ENCODE measurements around the gene TTC21B.

DNA sequence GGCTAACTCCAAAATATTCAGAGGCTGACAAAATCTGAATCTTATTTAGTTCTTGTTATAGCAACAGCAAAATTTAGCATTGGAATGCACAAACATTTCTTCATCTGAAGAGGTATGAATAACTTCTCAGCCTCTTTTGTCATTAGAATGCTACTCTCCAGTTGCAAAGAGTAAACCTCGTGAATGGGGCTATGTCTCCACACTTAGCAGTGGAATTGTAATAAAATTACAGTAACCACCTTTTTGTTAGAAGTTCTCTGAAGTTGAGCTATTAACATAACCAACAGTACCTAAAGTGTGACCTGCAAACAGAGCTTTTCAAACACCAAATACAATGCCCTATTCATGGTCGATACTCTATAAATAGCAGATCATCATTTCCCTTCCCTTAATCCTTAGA, 109.4 kb downstream of the TTC21B start:
- TF ChIP-seq EZH2 (optimal IDR thresholded peaks at IDR 0.05; ENCODE audit: low read depth, low read length), result no peak
- TF ChIP-seq, protein P1, sequence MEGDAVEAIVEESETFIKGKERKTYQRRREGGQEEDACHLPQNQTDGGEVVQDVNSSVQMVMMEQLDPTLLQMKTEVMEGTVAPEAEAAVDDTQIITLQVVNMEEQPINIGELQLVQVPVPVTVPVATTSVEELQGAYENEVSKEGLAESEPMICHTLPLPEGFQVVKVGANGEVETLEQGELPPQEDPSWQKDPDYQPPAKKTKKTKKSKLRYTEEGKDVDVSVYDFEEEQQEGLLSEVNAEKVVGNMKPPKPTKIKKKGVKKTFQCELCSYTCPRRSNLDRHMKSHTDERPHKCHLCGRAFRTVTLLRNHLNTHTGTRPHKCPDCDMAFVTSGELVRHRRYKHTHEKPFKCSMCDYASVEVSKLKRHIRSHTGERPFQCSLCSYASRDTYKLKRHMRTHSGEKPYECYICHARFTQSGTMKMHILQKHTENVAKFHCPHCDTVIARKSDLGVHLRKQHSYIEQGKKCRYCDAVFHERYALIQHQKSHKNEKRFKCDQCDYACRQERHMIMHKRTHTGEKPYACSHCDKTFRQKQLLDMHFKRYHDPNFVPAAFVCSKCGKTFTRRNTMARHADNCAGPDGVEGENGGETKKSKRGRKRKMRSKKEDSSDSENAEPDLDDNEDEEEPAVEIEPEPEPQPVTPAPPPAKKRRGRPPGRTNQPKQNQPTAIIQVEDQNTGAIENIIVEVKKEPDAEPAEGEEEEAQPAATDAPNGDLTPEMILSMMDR (IDR thresholded peaks at IDR 0.05; ENCODE audit: low read length), result no peak
